ENCODE measurements around the gene SORBS2. TPM values are rescaled to one million over a fixed set of nuclear protein-coding genes. Genes with fewer than 3 reads are reported as not detected.
"Not testable (repeated sequence)": the region's sequence is repeated elsewhere in the genome, so short reads cannot be mapped to it uniquely, and the experiment has no call there.

Gene SORBS2
- total RNA-seq, 3 donors from 2014 or later: 0.53 to 1.1 (median 0.74) TPM

GRCh38 chr4:185562531-185562930 lies 249.5 kb downstream of the SORBS2 start:
- Mint-ChIP-seq H3K4me3 (no peak overlapping the region), H3K36me3 (ENCODE audit: insufficient read depth) (no peaks in the 10 kb centered on the region), H3K27me3 (ENCODE audit: low read depth) (peaks cover 49% of the 10 kb centered on the region), H3K9me3 (no peaks in the 10 kb centered on the region), H3K4me1 (ENCODE audit: low read depth) (no peaks in the 10 kb centered on the region)
- DNase-seq (no peak), ATAC-seq (no peak)

- Mint-ChIP-seq H3K27me3 (ENCODE audit: low read depth) (peaks cover 57% of the 10 kb centered on the region), H3K9me3 (no peaks in the 10 kb centered on the region), H3K36me3 (ENCODE audit: insufficient read depth) (no peaks in the 10 kb centered on the region), H3K4me3 (no peak overlapping the region), H3K4me1 (ENCODE audit: low read depth) (no peaks in the 10 kb centered on the region)
- no peak for DNase-seq
- ATAC-seq: no peak
Measured at GRCh38 chr4:185560316-185560715, 251.7 kb downstream of the SORBS2 start.

- peaks cover 57% of the 10 kb centered on the region for H3K27me3 Mint-ChIP-seq (ENCODE audit: low read depth)
Measured at GRCh38 chr4:185559915-185560281, 252.1 kb downstream of the SORBS2 start.

GRCh38 chr4:185559251-185559914 lies 252.6 kb downstream of the SORBS2 start:
- not testable (repeated sequence) for ATAC-seq; H3K4me3 Mint-ChIP-seq; H3K4me1 Mint-ChIP-seq (ENCODE audit: low read depth); H3K9me3 Mint-ChIP-seq; H3K36me3 Mint-ChIP-seq (ENCODE audit: insufficient read depth); DNase-seq
- peaks cover 53% of the 10 kb centered on the region for H3K27me3 Mint-ChIP-seq (ENCODE audit: low read depth)

More at GRCh38 chr4:185559915-185560281, 252.1 kb downstream of the SORBS2 start:
- no peaks in the 10 kb centered on the region for H3K4me1 Mint-ChIP-seq (ENCODE audit: low read depth)
- no peaks in the 10 kb centered on the region for H3K9me3 Mint-ChIP-seq
- ATAC-seq: no peak
- no peak for DNase-seq
- no peak overlapping the region for H3K4me3 Mint-ChIP-seq
- no peaks in the 10 kb centered on the region for H3K36me3 Mint-ChIP-seq (ENCODE audit: insufficient read depth)

GRCh38 chr4:185554365-185555126 lies 257.4 kb downstream of the SORBS2 start:
- Mint-ChIP-seq H3K27me3 (ENCODE audit: low read depth) (peaks cover 25% of the 10 kb centered on the region), H3K4me1 (ENCODE audit: low read depth) (no peaks in the 10 kb centered on the region), H3K9me3 (no peaks in the 10 kb centered on the region), H3K36me3 (ENCODE audit: insufficient read depth) (no peaks in the 10 kb centered on the region), H3K4me3 (no peak overlapping the region)
- DNase-seq: no peak
- no peak for ATAC-seq

- DNase-seq: no peak
- H3K27me3 Mint-ChIP-seq (ENCODE audit: low read depth): peaks cover 8% of the 10 kb centered on the region
- no peak overlapping the region for H3K4me3 Mint-ChIP-seq
- no peaks in the 10 kb centered on the region for H3K9me3 Mint-ChIP-seq
- H3K36me3 Mint-ChIP-seq (ENCODE audit: insufficient read depth): no peaks in the 10 kb centered on the region
- no peaks in the 10 kb centered on the region for H3K4me1 Mint-ChIP-seq (ENCODE audit: low read depth)
- no peak for ATAC-seq
Measured at GRCh38 chr4:185552254-185552653, 259.7 kb downstream of the SORBS2 start.

GRCh38 chr4:185550933-185551332 lies 261.1 kb downstream of the SORBS2 start:
- no peaks in the 10 kb centered on the region for H3K36me3 Mint-ChIP-seq (ENCODE audit: insufficient read depth)
- no peaks in the 10 kb centered on the region for H3K4me1 Mint-ChIP-seq (ENCODE audit: low read depth)
- no peak for ATAC-seq
- peaks cover 5% of the 10 kb centered on the region for H3K27me3 Mint-ChIP-seq (ENCODE audit: low read depth)
- H3K9me3 Mint-ChIP-seq: no peaks in the 10 kb centered on the region
- H3K4me3 Mint-ChIP-seq: no peak overlapping the region
- no peak for DNase-seq

GRCh38 chr4:185549095-185549639 lies 262.8 kb downstream of the SORBS2 start:
- Mint-ChIP-seq H3K4me3 (no peak overlapping the region), H3K27me3 (ENCODE audit: low read depth) (peaks cover 3% of the 10 kb centered on the region)

GRCh38 chr4:185548587-185548986 lies 263.4 kb downstream of the SORBS2 start:
- H3K4me3 Mint-ChIP-seq: no peak overlapping the region
- H3K9me3 Mint-ChIP-seq: no peaks in the 10 kb centered on the region
- DNase-seq (no peak), ATAC-seq (no peak)
- no peaks in the 10 kb centered on the region for H3K36me3 Mint-ChIP-seq (ENCODE audit: insufficient read depth)
- H3K4me1 Mint-ChIP-seq (ENCODE audit: low read depth): no peaks in the 10 kb centered on the region
- H3K27me3 Mint-ChIP-seq (ENCODE audit: low read depth): peaks cover 3% of the 10 kb centered on the region

More at GRCh38 chr4:185549095-185549639, 262.8 kb downstream of the SORBS2 start:
- DNase-seq (no peak), ATAC-seq (no peak)
- H3K36me3 Mint-ChIP-seq (ENCODE audit: insufficient read depth): no peaks in the 10 kb centered on the region
- no peaks in the 10 kb centered on the region for H3K4me1 Mint-ChIP-seq (ENCODE audit: low read depth)
- H3K9me3 Mint-ChIP-seq: no peaks in the 10 kb centered on the region

- H3K4me3 Mint-ChIP-seq: no peak overlapping the region
- H3K9me3 Mint-ChIP-seq: no peaks in the 10 kb centered on the region
Measured at GRCh38 chr4:185546335-185546734, 265.7 kb downstream of the SORBS2 start.

GRCh38 chr4:185542626-185543315 lies 269.2 kb downstream of the SORBS2 start:
- Mint-ChIP-seq H3K4me3 (no peak overlapping the region), H3K36me3 (ENCODE audit: insufficient read depth) (no peaks in the 10 kb centered on the region), H3K27me3 (ENCODE audit: low read depth) (peaks cover 15% of the 10 kb centered on the region), H3K4me1 (ENCODE audit: low read depth) (no peaks in the 10 kb centered on the region), H3K9me3 (no peaks in the 10 kb centered on the region)
- ATAC-seq (no peak), DNase-seq (no peak)

More at GRCh38 chr4:185546335-185546734, 265.7 kb downstream of the SORBS2 start:
- DNase-seq (no peak), ATAC-seq (no peak)
- Mint-ChIP-seq H3K27me3 (ENCODE audit: low read depth) (peaks cover 14% of the 10 kb centered on the region), H3K4me1 (ENCODE audit: low read depth) (no peaks in the 10 kb centered on the region), H3K36me3 (ENCODE audit: insufficient read depth) (no peaks in the 10 kb centered on the region)

GRCh38 chr4:185541251-185541727 lies 270.7 kb downstream of the SORBS2 start:
- DNase-seq: no peak
- Mint-ChIP-seq H3K9me3 (no peaks in the 10 kb centered on the region), H3K36me3 (ENCODE audit: insufficient read depth) (no peaks in the 10 kb centered on the region), H3K27me3 (ENCODE audit: low read depth) (peaks cover 21% of the 10 kb centered on the region), H3K4me1 (ENCODE audit: low read depth) (no peaks in the 10 kb centered on the region), H3K4me3 (no peak overlapping the region)
- no peak for ATAC-seq

GRCh38 chr4:185540487-185541120 lies 271.4 kb downstream of the SORBS2 start:
- peaks cover under 1% of the 10 kb centered on the region for H3K4me1 Mint-ChIP-seq (ENCODE audit: low read depth)
- H3K9me3 Mint-ChIP-seq: no peaks in the 10 kb centered on the region

GRCh38 chr4:185540040-185540439 lies 272.0 kb downstream of the SORBS2 start:
- no peak for ATAC-seq
- Mint-ChIP-seq H3K4me1 (ENCODE audit: low read depth) (peaks cover 1% of the 10 kb centered on the region), H3K27me3 (ENCODE audit: low read depth) (peaks cover 28% of the 10 kb centered on the region), H3K4me3 (no peak overlapping the region), H3K36me3 (ENCODE audit: insufficient read depth) (no peaks in the 10 kb centered on the region), H3K9me3 (no peaks in the 10 kb centered on the region)
- DNase-seq: no peak

More at GRCh38 chr4:185540487-185541120, 271.4 kb downstream of the SORBS2 start:
- Mint-ChIP-seq H3K4me3 (no peak overlapping the region), H3K36me3 (ENCODE audit: insufficient read depth) (no peaks in the 10 kb centered on the region), H3K27me3 (ENCODE audit: low read depth) (peaks cover 27% of the 10 kb centered on the region)
- DNase-seq: no peak
- ATAC-seq: no peak

Data from activated T-cell treated with anti-CD3 and anti-CD28 coated beads, Interleukin-2, amount 50 U/mL, for 4 hours (primary cell).